Measurements from ENCODE around the gene CNKSR1. TPM values are rescaled to one million over a fixed set of nuclear protein-coding genes. Genes with fewer than 3 reads are reported as not detected.

The CNKSR1 gene
- total RNA-seq, 6 experiments from 2014 or later = 0.72 to 1.4 (median 1.1) TPM

GRCh38 chr1:26181586-26182382, 4.5 kb downstream of the CNKSR1 start:
- 62% methylated on average over 4 of the region's 9 CpGs for WGBS (ENCODE audit: insufficient coverage, low coverage, low lambda C conversion rate, missing lambda C conversion rate)
- Histone ChIP-seq H3K4me3 (no peak overlapping the region), H3K4me1 (no peaks in the 10 kb centered on the region), H3K36me3 (no peaks in the 10 kb centered on the region), H3K27me3 (no peaks in the 10 kb centered on the region), H3K27ac (no peak overlapping the region), H3K9me3 (no peaks in the 10 kb centered on the region)
- intact Hi-C loops (cut with DNase I) = no loop called here
- ATAC-seq (no peak), DNase-seq (no peak)
- TF ChIP-seq POLR2A (IDR thresholded peaks at IDR 0.05) (no peak), CTCF (IDR thresholded peaks at IDR 0.05) (no peak)

- intact Hi-C loops (cut with DNase I) = no loop called here
- H3K27ac ChIP-seq = no peak overlapping the region
- TF ChIP-seq POLR2A (IDR thresholded peaks at IDR 0.05) (no peak), CTCF (IDR thresholded peaks at IDR 0.05) (no peak)
- DNase-seq (no peak), ATAC-seq (no peak)
- H3K36me3 ChIP-seq = no peaks in the 10 kb centered on the region
- no peaks in the 10 kb centered on the region for H3K27me3 ChIP-seq
- H3K9me3 ChIP-seq = no peaks in the 10 kb centered on the region
- no peak overlapping the region for H3K4me3 ChIP-seq
- H3K4me1 ChIP-seq = no peaks in the 10 kb centered on the region
- WGBS (ENCODE audit: insufficient coverage, low coverage, low lambda C conversion rate, missing lambda C conversion rate) = no CpG with 5 or more reads among the region's 7 CpGs
Measured at GRCh38 chr1:26182383-26182696, 5.0 kb downstream of the CNKSR1 start.

- TF ChIP-seq CTCF (IDR thresholded peaks at IDR 0.05) = no peak
- no peak for TF ChIP-seq POLR2A (IDR thresholded peaks at IDR 0.05)
- Histone ChIP-seq H3K27ac (no peak overlapping the region), H3K27me3 (no peaks in the 10 kb centered on the region), H3K36me3 (no peaks in the 10 kb centered on the region), H3K4me1 (no peaks in the 10 kb centered on the region), H3K4me3 (no peak overlapping the region), H3K9me3 (no peaks in the 10 kb centered on the region)
- intact Hi-C loops (cut with DNase I) = no loop called here
- 84% methylated on average over 6 of the region's 7 CpGs for WGBS (ENCODE audit: insufficient coverage, low coverage, low lambda C conversion rate, missing lambda C conversion rate)
- DNase-seq = no peak
- no peak for ATAC-seq
Measured at GRCh38 chr1:26184086-26184485, 6.8 kb downstream of the CNKSR1 start.

GRCh38 chr1:26184883-26185282, 7.6 kb downstream of the CNKSR1 start:
- Histone ChIP-seq H3K4me3 (no peak overlapping the region), H3K9me3 (no peaks in the 10 kb centered on the region), H3K36me3 (no peaks in the 10 kb centered on the region), H3K27me3 (no peaks in the 10 kb centered on the region), H3K4me1 (no peaks in the 10 kb centered on the region), H3K27ac (no peak overlapping the region)
- no peak for TF ChIP-seq CTCF (IDR thresholded peaks at IDR 0.05)
- no peak for TF ChIP-seq POLR2A (IDR thresholded peaks at IDR 0.05)
- DNase-seq (no peak), ATAC-seq (no peak)
- 64% methylated on average over 1 of the region's 21 CpGs for WGBS (ENCODE audit: insufficient coverage, low coverage, low lambda C conversion rate, missing lambda C conversion rate)
- intact Hi-C loops (cut with DNase I) = no loop called here
